Astrocyte of the cerebellum (primary cell): ENCODE results near the gene KRTCAP3.

ENCODE experiments used
- DNase-seq: peaks from one replicate; pipeline ENCODE4 v3.0.0-alpha.2; 2011; ENCODE audit warnings: low read depth
- H3K4me3 ChIP-seq: 2 replicates; pipeline ENCODE4 v1.5.1; 2011; ENCODE audit warnings: mild to moderate bottlenecking, low read depth, low read length, moderate library complexity
- in situ Hi-C: cut with HindIII; loops from 2 replicates; pipeline ENCODE4 v1.10.0; 2017; ENCODE audit warnings: low sequenced_read_pairs
- TF ChIP-seq, protein P1 (sequence below): IDR thresholded peaks from 2 replicates; pipeline ENCODE4 v1.5.1; 2012; ENCODE audit warnings: low read length, low read depth, moderate library complexity, mild to moderate bottlenecking; ENCODE audit errors: missing control alignments

The KRTCAP3 gene

DNA sequence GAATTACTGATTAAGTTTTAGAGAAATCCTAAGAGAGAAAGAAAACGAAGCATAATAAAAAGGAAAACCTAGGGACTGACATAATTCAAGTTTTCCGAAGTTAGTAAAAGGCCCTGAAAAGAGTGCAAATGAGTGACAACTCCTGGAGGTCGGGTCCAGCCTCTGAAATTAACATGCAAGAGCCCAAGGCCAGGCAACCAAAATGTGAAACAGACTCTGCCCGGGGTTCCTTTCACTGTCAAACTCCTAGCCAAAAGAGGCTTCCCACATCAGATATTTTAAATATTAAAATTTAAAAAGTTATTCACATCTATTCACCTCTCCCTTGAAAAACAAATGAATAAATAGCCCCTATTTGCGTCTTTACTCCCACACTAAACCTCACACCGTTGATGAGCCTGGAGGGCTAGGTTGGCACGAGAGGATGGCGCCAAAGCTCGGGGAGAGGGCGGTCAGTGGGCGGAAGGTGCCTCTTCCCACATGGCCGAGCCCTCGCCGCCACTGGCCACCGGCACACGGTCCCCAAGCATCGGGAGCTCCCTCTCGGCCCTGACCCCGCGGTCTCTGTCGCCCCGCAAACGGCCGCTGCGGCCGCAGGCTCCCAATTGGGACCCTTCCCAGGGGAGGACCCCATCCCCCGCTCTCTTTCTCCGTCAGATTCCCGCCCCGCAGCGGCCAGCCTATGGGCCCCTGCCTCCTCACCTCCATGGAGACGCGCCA lies 33.4 kb upstream of the KRTCAP3 start:
- in situ Hi-C loops = no loop called here
- no peak for DNase-seq
- peak overlapping the region; percentile 96 for H3K4me3 ChIP-seq
- TF ChIP-seq, protein P1, sequence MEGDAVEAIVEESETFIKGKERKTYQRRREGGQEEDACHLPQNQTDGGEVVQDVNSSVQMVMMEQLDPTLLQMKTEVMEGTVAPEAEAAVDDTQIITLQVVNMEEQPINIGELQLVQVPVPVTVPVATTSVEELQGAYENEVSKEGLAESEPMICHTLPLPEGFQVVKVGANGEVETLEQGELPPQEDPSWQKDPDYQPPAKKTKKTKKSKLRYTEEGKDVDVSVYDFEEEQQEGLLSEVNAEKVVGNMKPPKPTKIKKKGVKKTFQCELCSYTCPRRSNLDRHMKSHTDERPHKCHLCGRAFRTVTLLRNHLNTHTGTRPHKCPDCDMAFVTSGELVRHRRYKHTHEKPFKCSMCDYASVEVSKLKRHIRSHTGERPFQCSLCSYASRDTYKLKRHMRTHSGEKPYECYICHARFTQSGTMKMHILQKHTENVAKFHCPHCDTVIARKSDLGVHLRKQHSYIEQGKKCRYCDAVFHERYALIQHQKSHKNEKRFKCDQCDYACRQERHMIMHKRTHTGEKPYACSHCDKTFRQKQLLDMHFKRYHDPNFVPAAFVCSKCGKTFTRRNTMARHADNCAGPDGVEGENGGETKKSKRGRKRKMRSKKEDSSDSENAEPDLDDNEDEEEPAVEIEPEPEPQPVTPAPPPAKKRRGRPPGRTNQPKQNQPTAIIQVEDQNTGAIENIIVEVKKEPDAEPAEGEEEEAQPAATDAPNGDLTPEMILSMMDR = no peak

DNA sequence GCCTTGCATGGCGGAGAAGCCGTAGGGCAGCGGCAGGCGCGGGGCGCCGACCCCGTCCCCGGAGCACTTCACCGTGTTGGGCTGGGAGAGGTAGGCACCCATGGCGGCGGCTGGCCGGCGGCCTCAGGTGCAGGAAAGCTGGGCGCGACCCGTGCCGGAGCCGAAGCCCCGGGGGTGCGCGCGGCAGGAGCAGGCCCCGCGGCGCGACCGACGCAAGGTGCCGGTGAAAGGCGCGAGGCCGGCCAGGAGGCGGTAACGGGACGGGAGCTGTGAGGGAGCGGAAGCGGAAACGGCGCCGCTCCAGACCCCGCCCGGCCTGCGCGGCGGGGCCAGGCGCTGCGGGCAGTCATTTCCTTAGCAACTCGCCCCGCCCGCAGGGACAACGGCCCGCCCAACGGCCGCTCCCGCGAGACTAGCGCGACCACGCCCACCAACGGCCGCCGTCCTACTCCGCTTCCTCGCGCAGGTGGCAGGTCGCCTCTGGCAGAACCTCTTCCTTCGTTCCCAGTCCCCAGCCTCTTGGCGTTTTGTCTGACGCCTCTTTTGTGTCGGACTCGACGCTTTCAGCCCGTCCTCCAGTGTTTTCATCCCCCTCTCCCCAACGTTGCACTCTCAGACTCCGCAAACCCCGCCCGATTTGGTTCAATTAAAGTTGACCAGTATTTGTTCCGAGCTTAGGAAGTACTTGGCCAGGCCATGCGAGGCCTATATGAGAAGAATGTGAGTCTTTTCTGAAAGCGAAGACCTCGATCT lies 32.7 kb upstream of the KRTCAP3 start, which contains the start of gene PPM1G:
PPM1G (minus strand) TSS at position 271 of the 753 bp plus-strand sequence; CDS start at position 102, 169 bp downstream.
- in situ Hi-C loops = no loop called here
- peak; percentile 74 for DNase-seq
- H3K4me3 ChIP-seq = peak within 1 kb of the TSS; percentile 96
- TF ChIP-seq, protein P1 = no peak

DNA sequence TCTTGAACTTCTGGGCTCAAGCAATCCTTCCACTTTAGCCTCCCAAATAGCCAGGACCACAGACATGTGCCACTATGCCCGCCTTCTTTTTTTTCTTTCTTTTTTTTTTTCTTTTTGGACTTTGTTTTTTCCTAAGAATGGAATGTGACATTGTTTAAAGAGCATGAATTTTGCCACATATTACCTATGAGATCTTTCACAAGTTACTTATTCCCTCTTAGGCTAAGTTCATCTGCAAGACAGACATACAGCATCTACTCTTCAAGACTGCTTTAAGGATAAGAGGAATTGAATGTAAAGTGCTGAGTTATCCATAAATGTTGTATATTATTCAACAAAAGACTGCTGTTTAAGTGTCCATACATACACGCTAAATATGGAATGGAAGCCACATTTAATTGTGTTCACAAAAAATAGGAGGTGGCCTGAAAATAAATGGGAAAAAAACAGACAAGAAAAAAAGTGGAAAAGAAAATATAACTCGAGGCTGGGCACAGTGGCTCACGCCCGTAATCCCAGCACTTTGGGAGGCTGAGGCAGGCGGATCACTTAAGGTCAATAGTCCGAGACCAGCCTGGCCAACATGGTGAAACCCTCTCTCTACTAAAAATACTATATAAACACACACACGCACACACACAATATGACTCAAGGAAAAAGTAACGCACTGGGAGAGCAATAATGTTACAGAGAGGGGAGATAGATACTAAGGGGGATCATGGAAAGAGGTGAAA lies 29.6 kb upstream of the KRTCAP3 start:
- DNase-seq = no peak
- TF ChIP-seq, protein P1 = no peak
- no peak overlapping the region for H3K4me3 ChIP-seq
- in situ Hi-C loops = no loop called here

DNA sequence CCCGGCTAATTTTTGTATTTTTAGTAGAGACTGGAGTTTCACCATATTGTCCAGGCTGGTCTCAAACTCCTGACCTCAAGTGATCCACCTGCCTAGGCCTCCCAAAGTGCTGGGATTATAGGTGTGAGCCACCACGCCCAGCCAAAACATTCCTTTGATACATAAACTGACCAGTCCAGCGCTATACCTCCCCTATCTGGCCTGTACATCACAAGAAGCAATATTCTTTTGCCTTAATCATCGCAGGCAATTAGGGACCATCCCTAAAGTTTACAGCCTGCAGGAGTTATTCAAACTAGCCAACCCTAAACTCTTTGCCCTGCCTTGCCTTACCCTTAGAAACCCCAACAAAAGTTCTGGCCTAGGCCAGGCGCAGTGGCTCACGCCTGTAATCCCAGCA lies 26.0 kb upstream of the KRTCAP3 start:
- in situ Hi-C loops = no loop called here
- H3K4me3 ChIP-seq = no peak overlapping the region
- TF ChIP-seq, protein P1 = no peak
- DNase-seq = no peak

DNA sequence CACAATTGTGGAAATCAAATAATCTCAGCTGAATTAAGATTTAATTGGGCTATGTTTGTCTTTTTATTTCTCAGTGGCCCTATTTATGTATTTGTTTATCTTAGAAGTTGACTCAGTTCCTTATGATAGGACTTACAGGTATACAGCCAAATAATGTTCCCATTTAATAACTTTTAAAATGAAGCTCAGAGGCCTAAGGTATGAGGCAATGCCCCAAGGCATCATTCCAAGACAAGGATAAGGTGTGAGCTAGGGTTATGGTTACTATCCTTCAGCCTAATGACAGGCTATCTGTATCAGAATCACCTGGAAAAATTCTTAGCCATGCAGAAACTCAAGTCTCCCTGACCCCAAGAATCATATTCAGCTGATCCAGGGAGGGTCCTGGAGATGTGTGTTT lies 21.2 kb upstream of the KRTCAP3 start:
- no peak overlapping the region for H3K4me3 ChIP-seq
- in situ Hi-C loops = no loop called here
- TF ChIP-seq, protein P1 = no peak
- no peak for DNase-seq

DNA sequence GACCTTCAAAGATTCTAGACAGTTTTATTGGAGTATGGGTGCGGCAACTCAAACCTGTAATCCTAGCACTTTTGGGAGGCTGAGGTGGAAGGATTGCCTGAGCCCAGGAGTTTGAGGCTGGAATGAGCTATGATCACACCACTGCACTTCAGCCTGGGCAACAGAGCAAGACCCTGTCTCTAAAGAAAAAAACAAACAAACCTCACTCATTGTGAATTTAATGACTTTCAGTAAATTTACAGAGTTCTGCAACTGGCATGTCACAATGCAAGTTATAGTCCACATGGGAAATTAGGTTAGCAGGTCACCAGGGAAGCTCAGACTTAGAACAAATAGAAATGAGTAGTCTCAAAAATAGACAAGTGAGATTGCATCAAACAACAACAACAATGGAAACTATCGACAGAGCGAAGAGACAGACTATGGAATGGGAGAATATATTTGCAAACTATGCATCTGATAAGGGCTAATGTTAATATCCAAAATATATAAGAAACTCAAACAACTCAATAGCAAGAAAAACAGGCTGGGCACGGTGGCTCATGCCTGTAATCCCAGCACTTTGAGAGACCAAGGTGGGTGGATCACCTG lies 20.4 kb upstream of the KRTCAP3 start:
- in situ Hi-C loops = no loop called here
- no peak for DNase-seq
- H3K4me3 ChIP-seq = no peak overlapping the region
- TF ChIP-seq, protein P1 = no peak
